Fibroblast of lung (primary cell): ENCODE results near the gene PMM2. TPM values are rescaled to one million over a fixed set of nuclear protein-coding genes. Genes with fewer than 3 reads are reported as not detected.

ENCODE experiments used
- DNase-seq, 2 donors: peaks; one replicate each; pipeline versions ENCODE4 v3.0.0 to v3.0.0-alpha.2; 2010; ENCODE audit warnings: low read depth in 2 of 2
- H2AFZ ChIP-seq: 2 replicates; pipeline ENCODE4 v1.5.1; 2012; ENCODE audit warnings: low read length, control low read depth, inconsistent platforms
- H3K27ac ChIP-seq: 2 replicates; pipeline ENCODE4 v1.5.1; 2011; ENCODE audit warnings: low read length, control low read depth; ENCODE audit not compliant: insufficient read depth
- H3K27me3 ChIP-seq: 2 replicates; pipeline ENCODE4 v1.5.1; 2011; ENCODE audit warnings: mild to moderate bottlenecking, low read length; ENCODE audit not compliant: control insufficient read depth, insufficient read depth
- H3K36me3 ChIP-seq: 2 replicates; pipeline ENCODE4 v1.5.1; 2011; ENCODE audit warnings: low read length; ENCODE audit not compliant: control insufficient read depth, insufficient read depth
- H3K4me1 ChIP-seq: 2 replicates; pipeline ENCODE4 v1.5.1; 2011; ENCODE audit warnings: low read length; ENCODE audit not compliant: control insufficient read depth, insufficient read depth; ENCODE audit errors: extremely low read depth
- H3K4me2 ChIP-seq: 2 replicates; pipeline ENCODE4 v1.5.1; 2011; ENCODE audit warnings: low read length, control low read depth; ENCODE audit not compliant: insufficient read depth; ENCODE audit errors: extremely low read depth
- H3K4me3 ChIP-seq, 4 experiments: fragments of 200-600 bp in 1 of 4; sonication (generic) in 1 of 4; replicated peaks in 1 of 4; 2 replicates each; pipeline ENCODE4 v1.5.1; 2011 to 2016; ENCODE audit warnings: low read length in 4 of 4, low read depth in 3 of 4, mild to moderate bottlenecking in 3 of 4, control low read depth in 2 of 4, inconsistent platforms in 1 of 4, mixed read lengths in 1 of 4; ENCODE audit not compliant: insufficient read depth in 1 of 4; ENCODE audit errors: control extremely low read depth in 1 of 4
- H3K79me2 ChIP-seq: 2 replicates; pipeline ENCODE4 v1.5.1; 2012; ENCODE audit warnings: mild to moderate bottlenecking, low read length, inconsistent platforms; ENCODE audit not compliant: control insufficient read depth, insufficient read depth
- H3K9ac ChIP-seq: 2 replicates; pipeline ENCODE4 v1.5.1; 2011; ENCODE audit warnings: mild to moderate bottlenecking, low read length, control low read depth; ENCODE audit not compliant: insufficient read depth
- H3K9me3 ChIP-seq: 2 replicates; pipeline ENCODE4 v1.5.1; 2012; ENCODE audit warnings: low read depth, low read length; ENCODE audit not compliant: control insufficient read depth, insufficient read depth
- H4K20me1 ChIP-seq: 2 replicates; pipeline ENCODE4 v1.5.1; 2011; ENCODE audit warnings: low read length; ENCODE audit not compliant: control insufficient read depth, insufficient read depth; ENCODE audit errors: extremely low read depth
- CTCF ChIP-seq, 2 donors: IDR thresholded peaks in 1 of 2; conservative IDR thresholded peaks in 1 of 2; 1 replicate in 1 of 2; 2 replicates in 1 of 2; pipeline ENCODE4 v1.5.1; 2011 to 2012; ENCODE audit warnings: low read length in 2 of 2, control low read depth in 1 of 2, inconsistent platforms in 1 of 2, low read depth in 1 of 2, mild to moderate bottlenecking in 1 of 2
- EZH2 ChIP-seq: IDR thresholded peaks from 2 replicates; pipeline ENCODE4 v1.5.1; 2012; ENCODE audit warnings: low read length, control low read depth, mild to moderate bottlenecking; ENCODE audit errors: missing control alignments
- polyA plus RNA-seq, 2 donors: library from polyadenylated mRNA; depleted of rRNA in 1 of 2; stranded (reverse) in 1 of 2; unstranded in 1 of 2; fragments of >200 nt; gene quantifications; 2 replicates each; pipeline ENCODE4 v1.2.1, GENCODE V29; 2011 to 2012; ENCODE audit warnings: missing spikeins in 1 of 2
- total RNA-seq: library from RNA; depleted of rRNA; stranded (reverse); fragments of >200 nt; gene quantifications from 2 replicates; pipeline ENCODE4 v1.2.1, GENCODE V29; 2014

The PMM2 gene
- total and polyA plus RNA-seq, 2 donors (not counting 1 experiment from before 2014, with no cell fraction given) = 19.5 to 49.3 TPM

- Histone ChIP-seq H3K9ac (no peak overlapping the region), H3K4me2 (no peak overlapping the region), H4K20me1 (no peaks in the 10 kb centered on the region), H3K27ac (no peak overlapping the region), H3K4me1 (peaks cover 21% of the 10 kb centered on the region), H3K9me3 (no peaks in the 10 kb centered on the region), H2AFZ (no peak overlapping the region), H3K4me3 (no peak overlapping the region), H3K36me3 (peaks cover 13% of the 10 kb centered on the region), H3K27me3 (no peaks in the 10 kb centered on the region), H3K79me2 (peaks cover 15% of the 10 kb centered on the region)
- no peak for DNase-seq
- TF ChIP-seq EZH2 (no peak), CTCF (conservative IDR thresholded peaks at IDR 0.05 in 1 of 2, IDR thresholded peaks at IDR 0.05 in 1 of 2; ENCODE audit: low read depth in 1 of 2, low read length in 2 of 2) (no peak)
These were observed 49.5 kb downstream of the PMM2 start for GRCh38 chr16:8847145-8847544.

GRCh38 chr16:8847623-8848022 lies 50.0 kb downstream of the PMM2 start:
- H3K79me2 ChIP-seq = peaks cover 15% of the 10 kb centered on the region
- no peak overlapping the region for H3K27ac ChIP-seq
- no peak for TF ChIP-seq EZH2
- TF ChIP-seq CTCF (conservative IDR thresholded peaks at IDR 0.05 in 1 of 2, IDR thresholded peaks at IDR 0.05 in 1 of 2; ENCODE audit: low read depth in 1 of 2, low read length in 2 of 2) = no peak
- H3K36me3 ChIP-seq = peaks cover 16% of the 10 kb centered on the region
- H4K20me1 ChIP-seq = no peaks in the 10 kb centered on the region
- no peak overlapping the region for H2AFZ ChIP-seq
- H3K9ac ChIP-seq = no peak overlapping the region
- H3K4me2 ChIP-seq = no peak overlapping the region
- H3K4me1 ChIP-seq = peaks cover 21% of the 10 kb centered on the region
- H3K27me3 ChIP-seq = no peaks in the 10 kb centered on the region
- H3K9me3 ChIP-seq = no peaks in the 10 kb centered on the region
- DNase-seq = no peak
- no peak overlapping the region for H3K4me3 ChIP-seq

- Histone ChIP-seq H3K4me3 (no peak overlapping the region), H3K79me2 (peaks cover 15% of the 10 kb centered on the region), H3K4me2 (no peak overlapping the region), H3K27me3 (no peaks in the 10 kb centered on the region), H2AFZ (no peak overlapping the region), H3K9ac (no peak overlapping the region), H4K20me1 (no peaks in the 10 kb centered on the region), H3K4me1 (peaks cover 21% of the 10 kb centered on the region), H3K36me3 (peaks cover 22% of the 10 kb centered on the region), H3K9me3 (no peaks in the 10 kb centered on the region), H3K27ac (peak overlapping the region; percentile 48)
- no peak for TF ChIP-seq EZH2
- TF ChIP-seq CTCF (conservative IDR thresholded peaks at IDR 0.05 in 1 of 2, IDR thresholded peaks at IDR 0.05 in 1 of 2; ENCODE audit: low read depth in 1 of 2, low read length in 2 of 2) = no peak
- DNase-seq = no peak
These were observed 50.7 kb downstream of the PMM2 start for GRCh38 chr16:8848231-8848938.
